Skin of body (tissue), 2 donors: Measurements from ENCODE around the gene PRKN. TPM values are rescaled to one million over a fixed set of nuclear protein-coding genes. Genes with fewer than 3 reads are reported as not detected.
"Not testable (repeated sequence)": the region's sequence is repeated elsewhere in the genome, so short reads cannot be mapped to it uniquely, and the experiment has no call there.

ENCODE experiments used
- DNase-seq: peaks from one replicate; lab custom pipeline; 2025; lab: John Stamatoyannopoulos, UW
- total RNA-seq: library from RNA; depleted of rRNA; stranded (reverse); fragments of >200 nt; gene quantifications from one replicate; pipeline ENCODE4 v1.2.3, GENCODE V29; 2014

Gene PRKN
- total RNA-seq, 1 donor from 2014 or later = 5.2 TPM

DNA sequence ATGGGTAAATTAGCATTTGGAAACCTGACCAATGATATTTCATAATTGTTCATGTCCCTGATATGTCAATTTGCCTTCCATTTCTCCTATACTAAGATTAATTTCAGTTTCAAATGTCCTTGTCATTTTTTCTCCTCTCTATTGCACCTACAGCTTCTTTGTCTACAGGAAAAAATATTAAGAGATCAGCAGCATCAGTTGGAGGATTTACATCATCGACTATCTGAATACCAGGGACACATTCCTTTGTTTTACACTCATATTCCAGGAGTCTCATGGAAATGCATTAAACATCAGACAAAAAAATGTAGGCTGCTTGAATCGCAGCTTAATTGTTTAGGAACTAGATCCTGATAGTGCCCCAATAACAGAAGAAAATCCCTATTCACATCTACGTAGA is 188.2 kb downstream of the PRKN start:
- no peak for DNase-seq

DNA sequence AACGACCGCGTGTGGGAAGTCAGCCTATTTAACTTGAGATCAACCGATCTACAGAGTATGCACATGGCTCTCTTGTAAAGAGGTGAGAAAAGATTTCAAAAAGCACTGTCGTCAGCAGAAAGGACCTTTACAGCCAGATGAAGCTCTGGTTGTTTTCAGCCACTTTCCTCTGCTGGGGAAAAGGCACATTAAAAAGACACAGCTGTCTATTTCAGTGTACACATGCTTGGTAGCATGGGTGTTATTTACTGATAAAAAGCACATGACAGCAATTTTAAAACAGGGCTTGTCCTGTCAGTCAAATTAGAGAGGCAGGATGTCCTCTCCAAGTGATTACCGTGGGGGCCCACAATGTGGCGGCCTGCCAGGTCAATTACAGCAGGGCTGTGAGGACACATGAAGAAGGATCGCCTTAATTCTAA is 188.9 kb downstream of the PRKN start:
- DNase-seq = peak; percentile 60

DNA sequence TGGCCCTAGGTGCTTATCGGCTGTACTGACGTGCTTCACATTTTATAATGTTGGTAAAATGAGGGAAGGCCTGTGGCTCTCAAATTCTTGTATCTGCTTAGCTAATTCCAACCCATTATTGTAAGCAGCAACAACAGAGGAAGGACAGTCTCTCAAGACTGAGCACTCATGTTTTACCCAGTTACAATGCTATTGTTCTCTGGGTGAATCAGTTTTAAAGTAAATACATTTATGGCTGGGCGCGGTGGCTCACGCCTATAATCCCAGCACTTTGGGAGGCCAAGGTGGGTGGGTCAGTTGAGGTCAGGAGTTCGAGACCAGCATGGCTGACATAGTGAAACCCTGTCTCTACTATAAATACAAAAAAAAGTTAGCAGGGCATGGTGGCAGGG is 194.6 kb downstream of the PRKN start:
- no peak for DNase-seq

DNA sequence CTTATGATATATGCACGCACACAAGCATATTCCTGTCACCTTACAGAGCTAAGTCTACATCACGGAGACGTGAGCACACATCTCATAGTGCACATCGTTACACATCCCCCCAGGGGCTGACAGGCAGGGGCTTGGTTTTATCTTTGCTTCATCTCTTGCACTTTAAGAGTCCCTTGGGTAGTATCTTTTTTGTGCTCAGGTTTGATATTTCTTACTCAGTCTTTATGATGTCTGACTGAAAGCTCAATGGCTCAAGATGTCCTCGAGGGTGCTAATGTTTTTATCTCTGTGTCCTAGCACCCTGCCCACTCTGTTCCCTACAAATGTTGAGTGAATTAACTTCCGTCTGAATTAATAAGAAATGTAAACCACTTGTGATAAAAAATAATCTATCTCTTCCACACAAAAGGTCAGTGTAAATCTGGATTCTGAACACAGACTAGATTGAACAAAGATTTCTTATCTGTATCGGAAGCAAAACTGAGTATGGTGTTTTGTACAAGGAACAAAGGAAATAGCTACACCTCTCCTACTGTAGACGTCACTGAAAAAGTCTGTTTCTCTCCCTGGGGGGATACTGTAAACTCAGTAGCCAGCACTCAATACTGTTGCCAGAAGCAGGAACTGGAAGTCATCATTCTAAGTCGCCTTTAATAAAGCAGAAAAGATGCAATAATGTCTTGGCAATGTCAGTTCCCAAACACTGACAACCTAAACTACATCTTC is 195.1 kb downstream of the PRKN start:
- no peak for DNase-seq

DNA sequence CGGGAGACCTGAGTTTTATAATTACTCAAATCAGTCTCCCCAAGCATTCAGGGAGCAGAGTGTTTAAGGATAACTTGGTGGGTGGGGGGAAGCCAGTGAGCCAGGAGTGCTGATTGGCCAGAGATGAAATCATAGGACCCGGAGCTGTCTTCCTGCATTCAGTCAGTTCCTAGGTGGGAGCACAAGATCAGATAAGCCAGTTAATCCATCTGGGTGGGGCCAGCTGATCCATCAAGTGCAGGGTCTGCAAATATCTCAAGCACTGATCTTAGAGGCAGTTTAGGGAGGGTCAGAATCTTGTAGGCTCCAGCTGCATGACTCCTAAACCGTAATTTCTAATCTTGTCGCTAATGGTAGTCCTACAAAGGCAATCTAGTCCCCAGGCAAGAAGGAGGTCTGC is 196.2 kb downstream of the PRKN start:
- DNase-seq = not testable (repeated sequence)

DNA sequence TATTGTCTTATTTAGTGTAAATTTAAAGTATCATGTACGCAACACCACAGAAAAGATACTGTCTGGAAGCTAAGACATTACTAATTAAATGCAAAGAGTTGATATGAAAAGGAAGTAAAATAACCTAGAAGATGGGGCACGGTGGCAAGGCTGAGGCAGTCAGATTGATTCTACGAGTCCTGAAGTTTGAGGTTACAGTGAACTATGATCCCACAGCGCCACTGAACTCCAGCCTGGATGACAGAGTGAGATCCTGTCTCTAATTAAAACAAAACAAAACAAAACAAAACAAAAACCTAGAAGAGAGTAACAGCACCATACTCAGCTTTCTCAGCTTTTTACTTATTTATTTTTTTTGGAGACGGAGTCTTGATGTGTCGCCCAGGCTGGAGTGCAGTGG is 199.0 kb downstream of the PRKN start:
- no peak for DNase-seq

DNA sequence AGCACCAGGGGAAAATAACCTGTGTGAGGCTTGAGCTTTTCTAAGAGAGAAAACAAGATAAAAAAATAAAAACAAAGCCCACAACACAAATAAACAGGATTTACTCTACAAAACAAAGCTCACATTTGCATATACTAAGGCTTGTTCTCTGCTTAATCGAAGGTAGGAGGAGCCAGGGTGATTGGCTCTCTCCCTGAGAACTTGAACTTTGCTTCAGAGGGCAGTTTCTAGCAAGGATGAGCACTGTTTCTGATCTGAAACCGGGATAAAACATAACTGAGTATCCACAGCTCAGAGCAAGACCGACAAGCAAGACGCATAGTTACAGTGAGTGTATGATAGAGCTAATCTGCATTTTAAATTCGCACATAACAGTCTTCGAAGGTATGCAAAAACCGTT is 200.6 kb downstream of the PRKN start:
- DNase-seq = no peak

DNA sequence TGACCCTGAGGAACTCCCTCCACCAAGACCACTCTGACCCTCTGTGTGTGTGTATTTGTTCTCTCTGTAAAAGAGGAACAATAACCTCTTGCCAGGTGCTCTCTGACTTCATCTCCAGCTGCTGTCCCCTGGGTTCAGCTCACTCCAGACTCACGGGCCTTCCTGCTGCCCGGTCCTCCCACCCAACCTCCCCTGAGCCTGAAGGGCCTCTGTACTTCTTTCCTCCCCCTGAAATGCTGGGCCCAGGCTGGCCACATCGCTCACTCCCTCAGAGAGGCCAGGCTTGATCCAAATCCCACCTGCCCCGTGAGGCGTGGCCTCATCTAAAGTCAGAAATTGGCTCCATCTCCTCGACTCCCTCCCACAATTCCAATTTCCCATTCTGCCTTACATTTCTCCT is 202.4 kb downstream of the PRKN start:
- peak; percentile 23 for DNase-seq

DNA sequence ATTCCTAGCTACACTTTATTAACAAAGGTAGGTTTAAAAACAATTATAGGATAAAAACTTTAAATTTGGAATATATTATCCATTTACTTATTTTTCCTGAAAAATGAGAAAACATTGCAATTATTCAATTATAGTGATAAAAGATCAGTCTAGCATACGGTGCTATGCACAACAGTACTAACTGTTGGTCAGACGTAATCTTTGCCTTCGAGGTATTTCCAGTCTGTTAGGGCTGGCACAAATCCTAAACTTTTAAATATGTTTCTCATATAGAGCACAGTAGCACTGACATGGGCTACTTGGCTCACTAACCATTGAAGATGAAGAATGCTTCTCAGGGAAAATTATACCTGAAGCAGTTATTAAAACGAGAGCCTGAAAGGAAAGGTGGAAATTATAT is 214.8 kb downstream of the PRKN start:
- no peak for DNase-seq

DNA sequence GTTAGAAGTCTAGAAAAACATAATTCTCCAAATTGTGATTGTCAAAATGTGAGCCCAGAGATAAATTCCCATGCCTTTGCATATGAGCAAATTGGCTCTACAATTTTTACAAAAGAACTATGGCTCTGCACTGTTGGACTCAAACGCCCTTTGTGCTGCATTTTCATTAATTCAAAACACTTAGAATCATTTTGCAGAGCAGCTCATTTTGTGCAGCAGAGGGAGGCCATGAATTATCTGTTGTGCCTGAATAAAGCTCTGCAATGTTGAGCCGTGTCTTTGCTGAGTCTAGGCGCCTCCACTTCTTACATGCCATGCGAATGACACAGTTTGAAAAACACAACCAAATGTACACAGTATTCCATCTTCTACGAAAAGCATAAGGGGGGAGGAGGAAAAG is 230.2 kb downstream of the PRKN start:
- peak; percentile 48 for DNase-seq

DNA sequence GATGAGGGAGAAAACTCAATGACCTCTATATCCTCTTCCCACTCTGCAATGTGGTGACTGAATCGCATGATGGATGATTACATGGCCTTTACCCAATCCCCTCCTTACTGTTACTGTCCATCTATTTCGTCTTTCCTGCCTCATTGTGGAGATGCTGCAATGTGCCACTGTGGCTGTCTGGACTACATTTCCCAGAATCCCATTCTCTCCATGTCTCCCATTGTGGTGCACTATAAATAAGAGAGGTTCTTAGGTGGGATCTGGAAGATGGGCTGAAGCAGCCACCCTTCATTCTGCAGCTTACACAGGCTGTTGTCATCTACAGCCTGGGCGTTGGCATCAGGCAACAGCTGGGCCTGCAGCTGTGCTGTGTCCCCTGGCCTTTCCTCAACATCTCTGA is 233.6 kb downstream of the PRKN start:
- DNase-seq = no peak

DNA sequence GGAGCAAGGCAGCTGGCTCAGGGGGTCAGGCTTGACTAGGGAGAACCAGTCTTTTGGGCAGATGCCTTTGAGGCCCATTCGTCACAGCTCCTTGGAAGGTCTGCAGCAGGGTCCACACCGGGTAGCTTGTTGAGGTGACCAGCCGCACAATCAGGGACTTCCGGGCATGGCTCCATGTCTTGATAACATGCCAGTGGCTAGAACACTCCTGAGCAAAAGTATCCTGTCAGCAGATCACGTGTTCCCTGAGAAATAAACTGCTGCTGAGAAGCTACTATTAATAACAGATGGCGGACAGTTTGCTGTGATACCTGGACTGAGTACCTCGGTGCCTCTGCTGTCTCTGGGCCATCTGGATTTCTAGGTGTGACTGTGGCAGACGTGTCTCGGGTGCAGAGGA is 235.9 kb downstream of the PRKN start:
- DNase-seq = no peak

DNA sequence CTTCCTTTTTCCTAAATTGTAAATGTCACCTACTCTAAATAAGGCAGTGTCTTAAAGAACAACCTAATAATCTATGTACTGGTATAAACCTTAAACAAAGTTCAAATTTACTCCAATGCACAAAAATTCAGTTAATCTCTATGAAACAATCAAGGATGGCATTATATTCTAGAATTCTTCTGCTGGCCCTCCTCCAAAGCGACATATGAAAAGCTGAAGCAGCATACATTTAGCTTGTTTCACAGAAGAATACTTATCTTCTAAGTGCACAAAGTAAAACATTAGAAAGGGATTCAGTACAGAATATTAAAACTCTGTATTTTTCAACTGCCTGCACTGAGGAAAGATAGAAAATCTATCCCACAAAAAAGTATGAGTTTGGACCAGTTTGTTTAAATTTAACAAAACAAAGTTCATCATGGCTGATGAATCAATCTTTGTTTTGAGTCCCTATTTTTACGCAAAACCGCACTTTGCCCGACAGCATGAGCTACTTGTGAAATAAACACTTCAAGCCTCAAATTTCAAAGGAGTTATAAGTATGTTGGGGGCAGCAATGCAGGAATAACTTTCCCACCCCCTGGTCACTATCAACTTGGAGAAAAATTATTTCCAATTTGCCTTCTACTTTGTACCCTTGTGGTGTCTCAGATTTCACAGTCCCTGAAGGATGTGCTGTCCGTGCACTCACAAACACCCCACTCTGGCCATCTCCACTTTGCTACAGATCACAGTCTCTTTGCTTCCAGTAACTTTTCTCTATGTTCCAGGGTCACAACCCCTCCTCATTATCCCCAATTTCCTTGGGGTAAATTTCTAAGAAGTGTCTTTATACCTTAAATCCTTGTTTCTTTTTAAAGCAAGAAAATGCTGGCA is 238.2 kb downstream of the PRKN start:
- DNase-seq = no peak

DNA sequence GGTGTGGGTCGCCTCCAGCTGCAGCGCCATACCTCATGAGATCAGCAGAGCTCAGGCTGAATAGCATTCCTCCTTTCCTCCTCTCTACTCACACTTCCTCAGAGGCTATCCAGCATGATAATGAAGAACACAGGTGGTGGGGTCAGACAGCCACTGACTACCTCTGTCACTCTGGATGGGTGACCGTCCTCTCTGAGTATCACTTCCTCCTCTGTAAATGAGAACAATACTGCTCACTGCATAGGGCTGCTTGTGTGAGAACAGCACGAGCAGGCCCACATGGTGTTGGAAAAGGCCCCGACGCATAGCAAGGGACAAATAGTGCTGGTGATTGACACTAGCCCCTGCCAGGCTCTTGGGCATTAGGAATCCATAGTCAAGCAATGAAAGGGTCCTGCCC is 239.1 kb downstream of the PRKN start:
- no peak for DNase-seq

DNA sequence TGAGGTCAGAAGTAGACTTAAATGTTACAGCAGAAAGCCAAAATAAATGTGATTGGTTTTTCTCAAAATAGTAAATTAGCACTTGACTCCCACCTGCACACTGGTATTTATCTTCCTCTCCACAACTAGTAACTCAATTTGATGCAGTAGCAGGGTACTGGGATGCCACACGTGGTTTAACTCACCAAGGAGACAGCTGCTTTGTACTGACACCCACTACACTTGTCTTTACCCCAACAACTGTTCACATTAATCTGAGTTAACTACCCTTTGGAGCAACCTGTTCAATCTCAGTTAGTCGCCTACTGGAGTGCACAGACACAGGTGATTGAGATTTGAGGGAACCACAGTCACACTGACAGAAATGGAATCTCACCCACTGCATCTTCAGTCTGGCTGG is 242.1 kb downstream of the PRKN start:
- no peak for DNase-seq

DNA sequence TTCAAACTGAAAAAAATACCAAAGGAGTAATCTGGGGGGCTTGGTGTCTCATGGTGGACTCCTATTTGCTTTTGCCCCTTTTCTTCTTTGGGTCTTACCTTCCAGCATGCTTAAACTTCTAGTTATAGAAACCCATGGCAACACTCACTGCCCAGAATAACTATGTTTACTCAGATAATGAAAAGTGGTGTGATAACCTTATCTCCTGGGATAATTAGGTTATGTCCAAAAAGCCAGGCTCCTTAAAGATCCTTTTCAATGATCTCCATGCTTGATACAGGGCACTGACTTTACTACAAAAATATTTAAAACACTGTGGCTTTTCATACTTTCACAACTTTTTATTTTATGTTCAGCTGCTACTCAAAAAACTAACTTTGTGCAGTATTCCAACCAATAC is 245.6 kb downstream of the PRKN start:
- no peak for DNase-seq

DNA sequence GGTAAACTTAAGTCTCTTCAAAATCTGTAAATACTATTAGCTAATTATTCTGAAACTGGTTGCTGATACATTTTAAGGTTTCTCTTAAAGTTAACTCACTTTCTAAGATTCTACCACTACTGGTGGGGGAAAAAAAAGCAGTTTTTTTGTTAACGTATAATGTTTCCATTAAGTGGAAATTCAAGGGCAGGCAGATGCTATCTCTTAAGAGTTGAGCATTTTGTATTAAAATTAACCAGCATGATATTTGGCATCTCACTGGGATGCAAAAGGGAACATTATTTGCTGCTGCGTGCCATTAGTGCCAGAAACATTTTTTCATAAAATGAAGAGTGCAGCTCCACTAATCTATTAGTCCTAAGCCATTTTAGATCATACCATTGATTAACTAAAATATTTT is 246.2 kb downstream of the PRKN start:
- no peak for DNase-seq

DNA sequence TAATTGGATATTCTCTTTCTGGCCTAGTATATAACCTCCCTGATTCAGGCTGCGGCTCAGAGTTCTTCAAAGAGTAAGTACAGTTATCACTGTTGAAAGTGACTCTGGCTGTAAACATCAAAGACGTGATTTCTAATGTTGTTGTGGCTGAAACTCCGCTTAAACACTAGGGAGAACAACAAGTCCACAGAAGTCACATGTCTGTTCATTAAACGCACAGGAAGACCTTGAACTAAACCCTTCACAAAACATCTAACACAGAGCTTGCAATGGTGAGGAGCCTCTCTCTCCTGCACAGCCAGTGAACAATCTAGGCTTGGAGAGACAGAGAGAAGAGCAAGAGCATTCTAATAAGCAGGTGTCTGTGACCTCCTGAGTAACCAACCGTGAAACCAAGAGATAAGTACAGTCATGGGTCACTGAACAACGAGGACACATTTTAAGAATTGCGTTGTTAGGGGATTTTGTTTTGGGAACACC is 249.3 kb downstream of the PRKN start:
- DNase-seq = no peak

DNA sequence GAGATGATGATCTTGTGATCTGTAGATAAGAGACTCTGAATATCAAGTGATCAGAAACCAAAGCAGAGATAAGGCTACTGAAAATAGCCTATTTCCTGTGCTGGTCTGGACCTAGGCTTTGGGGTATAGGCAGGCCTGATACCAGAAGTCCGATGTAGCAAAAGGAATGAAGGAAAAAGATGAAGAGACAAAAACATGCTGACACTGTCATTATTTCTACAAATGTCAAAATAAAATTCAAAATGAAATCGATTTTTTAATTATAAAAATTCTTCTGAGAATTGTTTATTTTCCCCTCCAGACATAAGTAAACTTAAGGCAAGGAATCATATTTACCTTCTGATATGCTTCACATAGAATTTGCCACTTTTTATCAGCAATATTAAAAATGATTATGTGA is 252.8 kb downstream of the PRKN start:
- DNase-seq = no peak

DNA sequence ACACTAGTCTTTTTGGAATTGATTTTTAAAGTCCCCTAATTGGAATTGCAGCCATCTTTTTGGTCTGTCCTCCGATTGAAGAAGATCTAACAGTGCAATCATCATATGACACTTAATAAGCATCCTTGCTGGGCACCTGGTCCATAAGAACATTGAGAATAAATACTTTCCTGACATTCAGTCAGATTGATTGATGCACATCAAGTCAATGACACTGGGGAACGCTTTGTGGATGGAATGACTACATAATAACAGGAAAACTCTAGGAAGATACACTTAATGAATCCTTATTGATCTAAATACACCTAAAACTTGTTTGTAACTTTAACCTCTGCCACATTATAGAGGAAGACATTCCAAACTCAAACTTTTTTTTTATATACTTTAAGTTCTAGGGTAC is 255.7 kb downstream of the PRKN start:
- no peak for DNase-seq

DNA sequence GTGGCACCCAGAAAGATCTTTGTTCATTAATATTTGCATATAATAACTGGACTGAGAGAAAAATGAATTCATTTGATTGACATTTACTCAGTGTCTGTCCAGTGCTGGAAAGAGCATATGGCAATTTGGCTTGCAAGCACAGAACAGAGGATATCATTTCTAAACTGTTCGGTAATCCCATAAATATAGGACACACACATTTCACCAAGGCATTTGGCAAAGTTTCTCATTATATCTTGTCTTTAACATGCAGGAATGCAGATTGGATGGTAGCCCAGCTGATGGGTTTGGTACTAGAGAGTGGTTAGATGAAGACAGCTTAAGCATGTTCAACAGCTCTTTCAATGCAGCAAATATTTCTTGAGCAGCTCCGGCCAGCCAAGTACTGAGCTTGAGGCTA is 259.2 kb downstream of the PRKN start:
- DNase-seq = peak; percentile 93

DNA sequence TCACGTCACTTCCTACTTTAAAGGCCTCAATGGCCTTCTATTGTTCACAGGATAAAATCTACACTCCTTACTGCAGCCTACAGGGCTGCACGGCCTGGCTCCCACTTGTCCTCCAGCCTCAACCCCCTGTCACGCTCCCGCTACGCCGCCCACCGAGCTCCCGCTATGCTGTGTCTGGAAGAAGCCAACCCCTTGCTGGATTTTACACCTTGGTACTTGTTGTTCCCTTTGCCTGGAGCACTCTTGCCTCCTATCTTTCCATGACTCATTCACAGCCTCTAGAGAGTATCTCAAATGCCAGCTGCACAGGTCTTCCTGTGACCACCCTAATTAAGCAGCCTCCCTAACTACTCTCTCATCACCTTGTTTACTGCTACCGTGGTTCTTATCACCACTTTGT is 259.9 kb downstream of the PRKN start:
- no peak for DNase-seq

DNA sequence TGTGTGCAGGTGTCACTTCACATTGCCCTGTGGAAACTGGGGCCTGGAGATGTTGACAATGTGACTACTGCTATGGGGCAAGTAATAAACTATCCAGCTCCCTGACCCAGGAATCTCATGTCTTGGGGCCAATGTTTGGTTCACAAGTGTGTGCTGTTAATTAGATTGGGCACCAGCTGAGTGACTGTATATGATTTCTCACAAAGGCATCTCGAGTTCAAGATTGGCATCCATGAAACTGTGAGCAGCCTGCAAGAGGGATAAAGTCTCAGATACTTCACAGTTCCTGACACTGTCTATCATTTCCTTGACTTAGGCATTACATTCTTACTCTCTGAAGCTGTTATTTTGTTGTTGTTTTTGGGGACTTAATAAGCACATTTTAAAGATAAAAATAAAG is 264.0 kb downstream of the PRKN start:
- no peak for DNase-seq
